Measurements from ENCODE around the gene S1PR2. TPM values are rescaled to one million over a fixed set of nuclear protein-coding genes. Genes with fewer than 3 reads are reported as not detected.
A peak's percentile ranks its signal among the peaks of the same experiment; 100 is the strongest.

S1PR2 gene
- total RNA-seq, 3 donors from 2014 or later = 1.2 to 8.4 (median 6.5) TPM

DNA sequence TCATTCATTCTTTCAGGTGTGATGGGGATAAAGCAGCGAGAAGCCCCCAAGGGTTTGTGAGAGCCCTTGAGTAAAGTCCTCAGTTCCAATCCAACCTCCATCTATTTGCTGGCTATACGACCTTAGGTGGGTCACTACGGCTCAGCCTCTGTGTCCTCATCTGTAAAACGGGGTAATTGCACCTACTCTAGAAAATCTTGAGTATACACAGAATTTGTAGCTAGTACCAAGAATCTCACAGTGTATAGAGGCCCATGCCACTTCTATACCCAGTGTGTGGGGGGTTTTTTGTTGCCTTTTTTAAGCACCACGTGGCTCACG is 36.0 kb downstream of the S1PR2 start:
- no peak for ATAC-seq
- H3K9me3 ChIP-seq = no peaks in the 10 kb centered on the region
- H3K4me1 ChIP-seq (ENCODE audit: low read depth) = peaks cover 13% of the 10 kb centered on the region
- TF ChIP-seq, protein P1, sequence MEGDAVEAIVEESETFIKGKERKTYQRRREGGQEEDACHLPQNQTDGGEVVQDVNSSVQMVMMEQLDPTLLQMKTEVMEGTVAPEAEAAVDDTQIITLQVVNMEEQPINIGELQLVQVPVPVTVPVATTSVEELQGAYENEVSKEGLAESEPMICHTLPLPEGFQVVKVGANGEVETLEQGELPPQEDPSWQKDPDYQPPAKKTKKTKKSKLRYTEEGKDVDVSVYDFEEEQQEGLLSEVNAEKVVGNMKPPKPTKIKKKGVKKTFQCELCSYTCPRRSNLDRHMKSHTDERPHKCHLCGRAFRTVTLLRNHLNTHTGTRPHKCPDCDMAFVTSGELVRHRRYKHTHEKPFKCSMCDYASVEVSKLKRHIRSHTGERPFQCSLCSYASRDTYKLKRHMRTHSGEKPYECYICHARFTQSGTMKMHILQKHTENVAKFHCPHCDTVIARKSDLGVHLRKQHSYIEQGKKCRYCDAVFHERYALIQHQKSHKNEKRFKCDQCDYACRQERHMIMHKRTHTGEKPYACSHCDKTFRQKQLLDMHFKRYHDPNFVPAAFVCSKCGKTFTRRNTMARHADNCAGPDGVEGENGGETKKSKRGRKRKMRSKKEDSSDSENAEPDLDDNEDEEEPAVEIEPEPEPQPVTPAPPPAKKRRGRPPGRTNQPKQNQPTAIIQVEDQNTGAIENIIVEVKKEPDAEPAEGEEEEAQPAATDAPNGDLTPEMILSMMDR (IDR thresholded peaks at IDR 0.05) = no peak
- peak overlapping the region; percentile 50 for H3K4me3 ChIP-seq
- intact Hi-C loops (cut with DNase I, micrococcal nuclease) = no loop called here
- DNase-seq = no peak
- H3K36me3 ChIP-seq (ENCODE audit: low read depth) = no peaks in the 10 kb centered on the region

DNA sequence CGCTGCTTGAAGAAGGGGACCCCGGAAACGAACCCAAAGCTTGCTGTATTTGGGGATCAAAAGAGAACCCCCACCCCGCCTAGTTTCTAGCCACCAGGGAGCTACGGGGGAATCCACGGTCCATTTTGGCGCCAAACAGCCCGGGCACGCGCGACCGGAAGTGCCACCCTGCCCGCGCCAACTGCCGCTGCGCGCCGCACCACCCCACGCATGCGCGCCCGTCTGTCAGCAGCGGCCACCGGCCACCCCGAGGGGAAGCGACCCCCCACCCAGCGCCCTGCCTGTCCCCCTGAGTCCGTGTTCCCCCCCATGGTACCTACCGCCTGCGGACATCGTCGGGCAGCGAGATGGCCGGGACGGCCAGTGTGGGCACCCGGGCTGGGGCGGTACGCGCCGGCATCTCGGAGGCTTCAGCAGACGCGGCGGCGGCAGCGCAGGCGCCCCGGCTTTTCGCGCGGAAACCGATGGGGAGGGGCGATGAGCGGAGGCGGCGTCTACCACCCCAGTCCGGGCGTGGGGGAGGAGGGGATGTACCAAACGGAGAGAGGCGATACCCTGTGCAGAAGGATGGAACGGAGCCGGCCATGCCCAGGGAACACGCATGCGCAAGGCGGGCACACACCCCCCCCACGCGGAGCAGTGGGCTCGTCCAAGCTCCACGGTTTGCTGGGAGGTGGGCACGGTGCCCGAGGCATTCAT is 36.5 kb downstream of the S1PR2 start, which contains the start of gene DNMT1:
TSS of gene DNMT1 (minus strand) at position 454 of the 699 bp plus-strand sequence. CDS start at position 400, 54 bp downstream.
- TF ChIP-seq, protein P1 (IDR thresholded peaks at IDR 0.05) = no peak
- DNase-seq (peak; percentile 93 to 97 (median 97)), ATAC-seq (peak; percentile 98)
- Histone ChIP-seq H3K9me3 (no peaks in the 10 kb centered on the region), H3K4me3 (peak within 1 kb of the TSS; percentile 50), H3K4me1 (ENCODE audit: low read depth) (peaks cover 13% of the 10 kb centered on the region), H3K36me3 (ENCODE audit: low read depth) (no peaks in the 10 kb centered on the region)
- intact Hi-C loops (cut with DNase I, micrococcal nuclease) = no loop called here

DNA sequence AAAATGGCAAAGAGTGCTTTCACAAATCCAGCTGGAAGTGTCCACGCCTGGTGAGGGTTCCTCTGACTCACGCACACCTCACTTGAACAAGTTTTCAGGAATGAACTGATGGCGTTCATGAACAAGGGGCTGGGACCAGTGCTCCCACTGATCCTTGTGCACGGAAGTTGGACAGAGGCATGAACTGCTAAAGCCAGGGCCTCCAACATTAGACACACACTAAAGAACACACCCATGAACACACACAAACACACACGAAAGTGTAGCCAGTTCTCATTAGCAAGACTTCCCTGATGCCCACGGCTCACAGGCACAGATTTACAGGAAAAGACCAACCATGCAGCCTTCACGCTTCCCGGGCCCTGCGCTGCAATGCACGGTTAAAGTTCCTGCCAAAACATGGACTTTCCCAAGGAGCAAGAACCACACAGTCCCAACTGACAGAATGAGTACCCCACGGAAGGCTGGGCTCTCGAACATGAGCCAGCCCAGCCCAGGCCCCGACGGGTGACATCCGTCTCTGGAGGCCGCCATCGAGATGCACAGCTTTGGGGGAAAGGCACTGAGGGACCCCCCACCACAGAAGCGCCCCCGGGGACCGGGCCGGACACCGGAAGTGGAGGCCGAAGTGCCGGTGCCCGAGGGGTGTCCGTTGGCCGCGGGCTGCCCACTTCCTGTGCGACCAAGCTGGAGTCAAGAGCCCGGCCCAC is 37.2 kb downstream of the S1PR2 start:
- Histone ChIP-seq H3K4me1 (ENCODE audit: low read depth) (peaks cover 13% of the 10 kb centered on the region), H3K9me3 (no peaks in the 10 kb centered on the region), H3K36me3 (ENCODE audit: low read depth) (no peaks in the 10 kb centered on the region), H3K4me3 (peak overlapping the region; percentile 50)
- ATAC-seq (peak; percentile 35), DNase-seq (peak in 1 of 3 donors; percentile 65)
- TF ChIP-seq, protein P1 (IDR thresholded peaks at IDR 0.05) = no peak
- intact Hi-C loops (cut with DNase I, micrococcal nuclease) = no loop called here

DNA sequence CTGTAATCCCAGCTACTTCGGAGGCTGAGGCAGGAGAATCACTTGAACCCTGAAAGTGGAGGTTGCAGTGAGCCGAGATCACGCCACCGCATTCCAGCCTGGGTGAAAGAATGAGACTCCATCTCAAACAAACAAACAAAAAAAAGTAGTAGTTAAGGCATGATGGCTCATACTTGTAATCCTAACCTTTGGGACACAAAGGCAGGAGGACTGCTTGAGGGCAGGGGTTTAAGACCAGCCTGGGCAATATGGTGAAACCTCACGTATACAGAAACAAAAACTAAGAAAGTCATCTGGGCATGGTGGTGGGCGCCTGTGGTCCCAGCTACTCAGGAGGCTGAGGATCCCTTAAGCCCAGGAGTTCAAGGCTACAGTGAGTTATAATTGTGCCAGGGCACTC is 38.2 kb downstream of the S1PR2 start:
- Histone ChIP-seq H3K36me3 (ENCODE audit: low read depth) (no peaks in the 10 kb centered on the region), H3K4me1 (ENCODE audit: low read depth) (peaks cover 13% of the 10 kb centered on the region), H3K4me3 (no peak overlapping the region), H3K9me3 (no peaks in the 10 kb centered on the region)
- TF ChIP-seq, protein P1 (IDR thresholded peaks at IDR 0.05) = no peak
- intact Hi-C loops (cut with DNase I, micrococcal nuclease) = no loop called here
- no peak for DNase-seq
- no peak for ATAC-seq

DNA sequence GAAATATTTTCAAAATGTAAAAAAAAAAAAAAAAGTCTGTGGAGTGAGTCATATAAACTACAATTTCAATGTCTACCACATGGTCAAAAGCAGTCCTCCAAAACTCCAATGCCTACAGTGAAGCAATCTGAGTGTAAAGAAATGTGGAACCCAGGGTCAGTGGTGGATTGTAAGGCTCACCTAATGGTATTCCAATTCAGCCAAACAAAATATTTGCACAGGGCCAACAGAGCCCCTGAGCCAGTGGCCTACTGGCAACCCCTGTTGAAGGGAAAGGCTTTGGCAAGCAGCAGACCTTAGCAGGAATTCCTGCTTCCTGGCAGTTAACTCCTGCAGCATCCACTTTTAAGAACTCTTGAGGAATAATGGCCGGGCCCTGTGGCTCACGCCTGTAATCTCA is 39.8 kb downstream of the S1PR2 start:
- intact Hi-C loops (cut with DNase I, micrococcal nuclease) = no loop called here
- Histone ChIP-seq H3K4me1 (ENCODE audit: low read depth) (peaks cover 13% of the 10 kb centered on the region), H3K36me3 (ENCODE audit: low read depth) (no peaks in the 10 kb centered on the region), H3K4me3 (no peak overlapping the region), H3K9me3 (no peaks in the 10 kb centered on the region)
- DNase-seq = no peak
- TF ChIP-seq, protein P1 (IDR thresholded peaks at IDR 0.05) = no peak
- no peak for ATAC-seq

Data from mucosa of descending colon (tissue), 3 donors.